GM21723 (cell line): ENCODE data around the gene NAA60.

Experiments used
- ATAC-seq: cut with Tn5 transposase; IDR thresholded peaks from one replicate; pipeline ENCODE4 v1.9.1; 2021; ENCODE audit warnings: mild to moderate bottlenecking, moderate library complexity; ENCODE audit not compliant: unreplicated experiment

NAA60 gene

DNA sequence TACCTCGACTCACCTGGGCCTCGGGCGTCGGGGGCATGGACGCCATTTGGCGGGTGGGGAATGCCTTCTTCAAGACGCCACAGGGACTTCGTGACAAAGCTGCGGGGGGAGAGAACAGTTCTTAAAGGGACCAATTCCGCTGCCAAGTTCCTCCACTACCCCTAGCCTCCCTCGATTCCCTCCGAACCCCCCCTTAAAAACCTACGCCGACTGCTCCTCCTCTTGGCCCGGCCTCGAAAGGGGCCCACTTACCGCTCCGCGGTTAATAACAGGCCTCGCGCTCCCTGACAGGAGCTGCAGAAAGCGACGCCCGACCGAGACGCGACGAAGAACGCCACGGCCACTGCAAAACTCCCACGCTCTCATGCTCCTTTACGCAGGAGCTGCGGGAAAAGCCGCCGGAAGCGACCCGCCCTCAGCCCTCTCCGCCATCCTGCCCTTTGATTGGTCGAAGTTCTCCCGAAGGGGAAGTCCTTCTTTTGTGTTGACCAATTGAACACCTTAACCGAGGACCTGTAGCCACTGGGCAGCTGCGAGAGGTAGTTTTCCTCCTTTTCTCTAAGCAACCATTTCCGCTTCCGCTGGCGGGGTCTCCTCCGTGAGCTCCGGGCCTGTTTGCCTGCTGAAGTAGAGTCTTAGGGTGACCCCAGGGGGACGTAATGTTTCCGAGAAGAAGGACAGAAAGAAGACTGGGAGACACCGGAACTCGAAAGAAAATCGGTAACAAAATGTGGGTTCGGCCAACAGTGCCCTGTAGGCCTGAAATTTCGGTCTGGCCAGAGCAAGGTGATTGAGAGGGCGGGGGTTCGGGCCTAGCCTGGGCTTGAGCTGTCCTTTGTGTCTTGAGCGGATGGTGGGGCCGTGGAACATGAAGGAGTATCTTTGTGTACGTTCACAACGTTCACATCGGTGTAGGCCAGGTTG is at the start of gene NAA60, which contains the start of gene ZNF597:
Gene NAA60, plus strand, starts transcription at position 573 of the 924 bp plus-strand sequence. CDS start 32,548 bp downstream, outside the sequence.
Gene ZNF597, minus strand, starts transcription at position 397 of the 924 bp plus-strand sequence. Its CDS starts 351 bp downstream, at position 46.
- ATAC-seq = peak; percentile 86

DNA sequence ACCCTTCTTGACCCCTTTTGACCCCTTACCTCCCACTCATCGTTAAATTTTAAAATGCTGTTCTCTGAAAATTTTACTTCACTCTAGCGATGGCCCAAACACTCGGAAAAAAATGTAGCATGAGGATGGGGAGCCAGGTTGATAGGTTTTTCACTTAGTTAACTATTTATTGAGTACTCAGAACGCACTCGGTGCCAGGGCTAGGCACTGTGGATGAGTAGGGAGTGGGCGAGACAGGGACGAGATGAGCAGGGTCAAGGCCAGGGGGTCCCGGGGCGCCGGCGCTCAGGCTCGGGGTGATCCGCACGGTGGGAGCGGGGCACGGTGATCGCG is 43.1 kb upstream of the NAA60 start:
- ATAC-seq = peak; percentile 43

DNA sequence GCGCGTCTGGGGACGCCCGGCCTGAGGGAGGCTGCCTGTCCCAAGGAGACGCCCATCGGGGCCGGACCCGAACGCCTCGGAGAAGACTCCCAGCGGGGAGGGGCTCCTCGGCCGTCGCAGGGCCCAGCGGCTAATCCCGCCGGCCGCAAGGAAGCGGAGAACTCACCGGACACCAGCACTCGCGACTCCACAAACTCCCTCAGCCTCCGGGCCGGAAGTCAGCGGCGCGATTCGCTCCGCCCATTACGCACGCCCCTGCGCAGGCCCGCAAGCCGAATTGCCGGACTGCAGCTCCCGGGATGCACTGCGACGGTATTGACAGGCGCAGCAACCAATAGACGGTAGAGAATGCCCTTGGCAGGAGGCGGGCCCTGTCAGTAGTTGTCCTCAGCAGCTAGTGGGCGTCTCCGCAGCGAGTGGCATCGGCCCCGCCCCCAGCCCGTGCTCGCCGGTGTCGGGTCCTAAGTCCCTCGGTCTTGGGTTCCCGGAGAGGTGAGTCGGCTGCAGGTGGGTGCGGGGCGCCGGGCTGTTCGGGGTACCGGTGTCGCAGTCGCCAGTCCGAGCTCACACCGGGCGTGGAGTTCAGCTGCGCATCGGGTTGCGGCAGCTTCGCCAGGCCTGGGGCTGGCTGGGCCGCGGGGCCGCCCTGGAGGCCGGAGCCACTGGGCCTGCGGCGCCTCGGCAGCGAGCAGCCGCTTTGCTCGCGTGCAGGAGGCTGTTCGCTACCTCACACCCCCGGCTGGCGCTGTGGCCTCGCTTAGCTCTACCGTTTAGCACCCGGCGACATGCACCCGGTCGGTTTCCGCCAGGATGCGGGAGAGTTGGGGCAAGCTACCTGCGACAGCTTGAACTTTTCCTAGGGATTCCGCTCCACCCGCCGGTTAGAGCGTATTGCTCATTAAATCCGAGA is 42.4 kb upstream of the NAA60 start, which contains the start of the genes ZNF174 and ZSCAN32:
Gene ZNF174, plus strand, starts transcription at position 437 of the 910 bp plus-strand sequence. CDS start 790 bp downstream, outside the sequence.
Gene ZSCAN32, minus strand, starts transcription at position 226 of the 910 bp plus-strand sequence. CDS start 3,447 bp downstream, outside the sequence.
- ATAC-seq = peak; percentile 95

DNA sequence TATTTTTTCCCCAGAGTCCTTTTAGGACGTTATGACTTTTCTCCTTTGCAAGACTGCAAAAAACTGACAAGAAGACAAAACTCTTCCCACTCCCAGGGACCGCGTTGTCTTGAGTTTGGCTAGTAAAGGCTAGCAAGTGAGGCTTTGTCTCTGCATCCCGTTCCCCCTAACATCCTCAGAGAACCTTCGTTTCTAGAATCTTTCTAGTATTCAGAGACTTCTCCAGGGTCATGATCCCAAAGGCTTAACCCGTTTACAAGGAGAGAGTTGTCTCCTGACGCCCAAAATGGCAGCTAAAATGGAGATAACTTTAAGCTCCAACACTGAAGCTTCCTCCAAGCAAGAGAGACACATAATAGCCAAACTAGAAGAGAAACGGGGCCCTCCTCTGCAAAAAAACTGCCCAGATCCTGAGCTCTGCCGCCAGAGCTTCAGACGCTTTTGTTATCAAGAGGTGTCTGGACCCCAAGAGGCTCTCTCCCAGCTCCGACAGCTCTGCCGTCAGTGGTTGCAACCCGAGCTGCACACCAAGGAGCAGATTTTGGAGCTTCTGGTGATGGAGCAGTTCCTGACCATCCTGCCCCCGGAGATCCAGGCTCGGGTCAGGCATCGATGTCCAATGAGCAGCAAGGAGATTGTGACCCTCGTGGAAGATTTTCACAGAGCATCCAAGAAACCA is 41.6 kb upstream of the NAA60 start:
- no peak for ATAC-seq

DNA sequence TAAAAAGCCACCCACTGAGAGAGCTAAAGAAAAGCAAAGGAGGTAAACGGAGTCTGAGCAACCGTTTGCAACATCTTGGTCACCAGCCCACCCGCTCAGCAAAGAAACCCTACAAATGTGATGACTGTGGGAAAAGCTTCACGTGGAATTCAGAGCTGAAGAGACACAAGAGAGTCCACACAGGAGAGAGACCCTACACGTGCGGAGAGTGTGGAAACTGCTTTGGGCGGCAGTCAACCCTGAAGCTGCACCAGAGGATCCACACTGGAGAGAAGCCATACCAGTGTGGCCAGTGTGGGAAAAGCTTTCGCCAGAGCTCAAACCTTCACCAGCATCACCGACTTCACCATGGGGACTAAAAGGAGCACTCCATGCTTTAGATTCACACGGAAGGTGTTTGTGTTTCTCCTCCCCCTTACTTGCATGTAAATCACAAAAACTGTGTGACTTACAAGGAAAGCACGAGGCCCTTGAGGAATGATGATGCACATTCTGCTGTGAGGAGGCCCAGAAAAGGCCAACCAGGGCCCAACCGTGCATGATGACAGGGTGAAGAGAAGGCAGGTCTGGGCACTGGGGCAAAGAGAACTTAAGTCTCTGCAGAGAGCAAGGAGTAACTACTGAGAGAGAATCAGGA is 34.8 kb upstream of the NAA60 start:
- ATAC-seq = no peak

DNA sequence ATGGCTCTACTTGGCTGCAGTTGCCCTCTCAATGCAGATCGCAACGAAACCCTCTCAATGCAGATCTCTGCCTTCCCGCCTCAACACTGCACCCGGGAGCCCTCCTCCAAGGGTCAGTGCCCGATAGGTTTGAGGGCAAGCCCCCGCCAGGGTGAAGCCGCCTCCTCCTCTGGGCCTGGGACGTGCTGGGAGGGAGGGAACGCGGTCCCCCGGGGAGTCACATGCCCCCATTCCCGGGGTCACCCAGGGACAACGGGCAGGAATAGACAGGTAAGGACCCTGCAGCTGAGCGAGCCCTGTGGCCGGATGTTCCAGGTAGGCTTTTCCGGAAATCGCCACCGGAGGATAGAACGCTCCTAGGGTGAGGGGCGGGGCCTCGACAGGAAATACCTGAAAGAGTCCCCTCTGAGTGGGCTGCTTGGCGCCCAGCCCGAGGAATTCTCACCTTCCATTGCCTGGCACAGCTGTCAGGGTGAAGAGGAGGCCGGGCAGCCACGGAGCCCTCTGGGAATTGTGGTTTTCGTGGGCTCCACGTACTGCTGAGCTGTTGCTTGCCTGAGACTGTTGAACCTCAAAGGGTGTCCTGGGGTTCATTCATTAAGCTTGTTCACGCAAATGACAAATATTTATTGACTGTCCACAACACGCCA is 29.6 kb upstream of the NAA60 start:
- no peak for ATAC-seq

DNA sequence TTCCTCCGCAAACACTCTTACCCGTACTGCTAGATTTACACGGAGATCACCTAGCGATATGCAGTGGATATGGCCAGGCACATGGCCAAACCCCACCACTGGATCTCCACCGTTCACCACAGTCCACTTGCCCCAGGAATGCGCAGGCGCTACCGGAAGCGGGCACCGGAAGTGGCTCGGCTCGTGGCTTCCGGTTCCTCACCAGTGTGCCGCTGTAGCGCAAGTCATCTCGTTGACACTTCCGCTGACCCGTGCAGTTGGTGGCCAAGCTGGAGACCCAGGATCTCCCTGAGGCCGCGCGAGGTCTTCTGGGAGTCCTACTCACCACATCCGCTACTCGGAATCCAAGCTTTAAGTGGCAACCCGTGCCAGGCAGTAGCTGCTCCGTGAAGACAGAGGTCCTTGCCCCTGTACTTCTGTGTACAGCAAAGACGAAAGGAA is 11.7 kb upstream of the NAA60 start:
- no peak for ATAC-seq

DNA sequence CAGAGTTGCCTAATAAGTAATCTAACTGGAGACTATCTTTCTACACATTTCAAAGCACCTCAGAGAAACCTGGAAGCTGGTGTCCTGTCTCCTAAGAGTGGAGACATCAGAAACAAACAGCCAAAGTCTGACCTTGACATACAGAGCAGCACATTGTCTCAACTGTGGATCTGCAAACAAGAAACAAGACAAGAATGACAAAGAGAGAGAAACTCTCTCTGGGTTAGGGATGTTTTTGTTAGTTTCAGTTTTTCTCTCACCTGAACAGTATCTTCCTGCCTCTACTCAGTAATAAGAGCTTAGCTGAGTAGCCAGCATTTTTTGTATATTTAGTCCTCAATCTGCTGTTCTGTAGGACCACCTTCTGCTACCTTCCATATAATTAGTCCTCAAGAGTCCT is 9.1 kb upstream of the NAA60 start:
- ATAC-seq = no peak

DNA sequence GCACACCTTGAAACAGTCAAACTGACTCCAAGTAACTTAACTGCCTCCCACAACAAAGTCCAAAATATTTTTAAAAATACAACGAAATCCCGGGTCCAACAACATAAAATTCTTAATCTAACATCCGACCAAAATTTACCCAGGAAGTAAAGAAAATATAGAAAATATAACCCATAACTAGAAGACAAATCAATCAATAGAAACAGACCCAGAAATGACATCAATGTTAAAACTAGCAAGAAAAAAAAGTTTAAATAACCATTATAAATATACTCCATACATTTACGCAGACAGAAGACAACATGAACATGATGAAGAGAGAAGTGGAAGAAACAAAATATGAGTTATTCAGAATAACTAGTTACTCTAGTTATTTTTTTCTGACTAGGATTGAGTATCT is 3.8 kb upstream of the NAA60 start:
- no peak for ATAC-seq

DNA sequence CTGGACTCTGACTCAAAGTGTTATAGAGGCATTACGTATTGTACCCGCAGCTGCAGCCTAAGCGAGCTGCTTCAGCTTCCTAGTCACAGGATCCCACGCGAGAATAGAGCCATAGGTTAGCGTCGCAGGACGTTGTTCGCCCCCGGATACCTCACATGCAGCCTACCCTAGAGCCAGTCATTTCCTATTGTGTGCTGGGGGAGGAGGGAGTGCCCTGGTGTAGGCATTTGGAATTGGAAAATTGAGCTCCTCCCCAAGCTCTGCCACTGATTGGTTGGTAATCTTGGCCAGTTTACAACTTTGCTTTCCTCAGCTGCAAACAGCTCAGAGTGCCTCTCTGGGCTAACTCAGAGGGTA is 530 bp downstream of the NAA60 start:
- ATAC-seq = no peak

DNA sequence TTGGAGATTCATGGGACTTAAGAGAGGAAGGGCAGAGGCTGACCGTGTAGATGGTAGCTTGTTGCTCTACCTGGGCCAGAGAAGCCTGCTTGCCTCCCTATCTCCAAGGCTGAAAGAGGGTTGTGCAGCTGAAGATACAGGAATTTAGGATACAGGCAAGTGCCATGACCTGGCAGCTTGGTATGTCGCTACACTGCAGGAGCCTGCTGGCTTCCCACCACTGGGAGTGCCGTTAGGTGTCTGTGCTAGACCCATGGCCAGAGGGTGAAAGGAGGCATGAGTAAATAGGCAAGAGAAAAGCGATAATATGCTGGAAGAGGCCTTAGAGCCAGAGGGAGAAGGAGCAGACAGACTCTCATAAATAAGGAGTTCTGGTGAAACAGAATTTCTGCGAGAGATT is 10.6 kb downstream of the NAA60 start:
- no peak for ATAC-seq

DNA sequence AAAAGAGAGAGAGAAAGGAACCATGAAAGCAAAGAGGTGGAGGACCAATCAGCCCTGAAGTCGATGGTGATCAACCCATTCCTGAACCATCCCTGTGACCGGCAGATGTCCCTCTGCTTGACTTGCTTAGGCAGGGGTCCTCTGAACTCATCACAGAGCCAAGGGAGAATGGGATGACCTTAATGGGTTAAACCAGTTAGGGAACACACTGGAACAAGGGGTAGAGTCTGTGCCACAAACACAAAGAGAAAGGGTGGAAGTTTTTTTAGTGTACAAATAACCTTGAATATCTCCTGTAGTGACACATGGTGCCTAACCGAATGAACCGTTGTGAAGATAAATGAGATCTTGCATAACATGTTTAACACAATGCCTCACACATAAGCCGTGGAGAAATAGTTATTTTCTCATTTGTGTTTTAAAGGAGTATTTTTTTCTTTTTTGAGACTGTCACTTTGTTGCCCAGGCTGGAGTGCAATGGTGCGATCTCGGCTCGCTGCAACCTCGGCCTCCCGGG is 11.2 kb downstream of the NAA60 start:
- ATAC-seq = no peak

DNA sequence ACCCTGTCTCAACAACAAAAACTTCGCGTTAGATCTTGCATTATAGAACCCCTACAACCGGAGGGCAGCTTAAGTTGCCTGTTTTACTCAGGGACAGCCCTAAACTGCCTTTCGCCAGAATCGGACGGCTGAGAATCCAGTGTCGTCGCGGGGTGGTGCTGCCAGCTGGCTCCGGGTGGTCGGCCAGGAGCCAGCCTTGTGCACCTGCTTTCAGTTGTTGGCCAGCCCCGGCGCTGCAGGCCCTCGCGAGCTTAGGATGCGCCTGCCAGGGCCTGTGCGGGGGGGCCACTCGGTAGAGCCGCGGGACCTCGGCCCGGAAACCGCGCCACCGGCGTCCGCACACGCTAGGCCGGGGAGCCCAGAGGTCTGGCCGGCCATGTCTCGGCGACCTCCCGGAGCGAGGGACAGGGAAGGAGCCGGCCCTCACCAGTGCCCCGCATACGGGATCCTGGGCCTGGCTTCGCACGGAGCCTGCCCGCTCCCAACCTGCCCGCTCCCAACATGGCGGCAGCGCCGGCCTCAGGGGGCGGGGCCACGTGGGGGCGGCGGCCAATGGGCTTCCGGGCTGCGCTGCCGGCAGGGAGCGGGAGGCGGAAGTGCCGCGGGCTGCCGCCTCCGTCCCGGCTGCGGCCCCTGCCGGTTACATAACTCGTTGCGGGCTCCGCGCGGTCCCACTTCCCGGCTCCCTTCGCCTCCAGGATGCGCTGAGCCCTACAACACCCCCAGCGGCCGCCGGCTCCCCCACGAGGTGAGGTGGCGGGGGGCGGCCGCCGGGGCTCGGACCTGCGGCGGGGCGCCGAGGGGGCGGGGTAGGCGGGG is 14.2 kb downstream of the NAA60 start:
- ATAC-seq = peak; percentile 75

DNA sequence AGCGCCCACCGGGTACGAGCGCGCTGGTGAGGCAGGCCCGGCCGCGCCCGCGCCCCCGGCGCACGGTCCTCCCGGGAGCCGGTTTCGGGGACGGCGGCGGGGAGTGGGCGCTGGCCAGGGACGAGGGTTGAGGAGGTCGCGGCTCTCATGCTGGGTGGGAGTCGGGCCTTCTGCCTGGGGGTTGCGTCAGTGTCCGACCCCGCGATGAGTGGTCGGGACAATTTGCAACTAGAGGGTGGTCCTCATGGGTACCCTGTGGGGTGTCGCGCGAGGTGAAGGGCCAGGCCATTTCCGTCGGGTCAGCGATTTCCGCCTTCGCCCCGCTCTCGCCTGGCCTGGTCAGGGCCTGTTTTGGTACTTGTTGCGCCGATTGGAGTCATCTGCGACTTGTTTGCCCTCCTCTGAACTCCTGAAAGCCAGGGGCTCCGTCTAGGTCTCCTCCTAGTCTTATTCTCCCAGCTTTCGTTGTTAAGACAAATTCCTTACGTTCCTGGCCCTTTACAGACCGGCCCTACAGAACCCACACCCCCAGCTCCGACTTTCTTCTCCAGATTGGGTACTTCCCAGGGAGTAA is 14.9 kb downstream of the NAA60 start:
- peak; percentile 31 for ATAC-seq

DNA sequence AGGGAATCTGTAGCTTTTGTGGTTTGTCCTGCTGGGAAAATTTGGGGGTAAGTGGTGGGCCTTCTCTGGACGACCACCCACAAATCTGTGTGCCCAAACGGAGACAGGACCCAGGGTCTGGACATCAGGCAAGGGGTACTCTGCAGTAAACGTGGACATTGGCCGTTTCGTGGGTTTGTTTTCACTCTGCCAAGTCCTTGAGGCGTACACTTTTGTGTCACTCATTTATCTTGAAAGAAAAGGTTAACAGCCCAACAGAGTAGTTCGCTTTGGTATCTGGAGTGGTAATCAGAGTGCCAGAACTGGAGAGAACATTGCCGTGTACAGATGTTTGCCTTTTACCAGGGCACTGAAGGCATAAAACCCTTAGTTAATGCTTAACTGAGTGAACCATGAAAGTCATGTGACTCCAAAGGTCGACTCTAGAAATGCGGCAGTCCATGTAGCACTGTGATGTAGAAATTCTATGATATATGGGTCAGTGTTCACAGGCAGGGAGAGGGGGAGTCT is 15.4 kb downstream of the NAA60 start:
- no peak for ATAC-seq

DNA sequence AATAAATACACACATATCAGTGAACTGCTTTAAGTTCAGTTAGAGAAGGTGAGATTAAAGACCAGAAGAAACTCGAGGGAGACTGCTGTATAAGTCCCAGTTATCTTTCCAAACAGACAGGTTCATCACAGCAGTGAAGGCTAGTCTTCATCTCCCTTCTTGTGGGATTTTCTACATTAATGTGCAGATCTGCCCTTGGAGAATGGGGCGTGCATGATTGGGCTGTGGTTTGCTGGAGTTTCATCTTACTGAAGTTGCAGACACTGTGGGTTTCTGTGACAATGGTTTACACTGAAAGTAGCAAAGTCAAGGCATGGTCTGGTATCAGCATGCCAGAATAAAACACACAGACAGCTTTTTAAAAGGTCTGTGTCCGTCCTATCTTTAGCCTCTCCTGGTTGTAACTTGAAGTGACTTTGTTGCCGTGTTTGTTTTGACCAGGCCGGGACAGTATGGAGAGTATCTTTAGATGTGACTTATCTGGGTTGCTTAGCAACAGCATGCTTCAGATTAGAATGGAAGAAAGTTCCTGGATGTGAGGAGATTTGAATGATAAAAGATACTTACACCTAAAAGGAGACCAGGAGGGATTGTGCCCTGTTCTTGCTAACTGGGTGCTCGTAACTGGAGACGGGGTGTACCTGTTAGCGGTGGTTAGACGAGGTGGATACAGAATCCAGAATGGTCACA is 16.1 kb downstream of the NAA60 start:
- ATAC-seq = no peak

DNA sequence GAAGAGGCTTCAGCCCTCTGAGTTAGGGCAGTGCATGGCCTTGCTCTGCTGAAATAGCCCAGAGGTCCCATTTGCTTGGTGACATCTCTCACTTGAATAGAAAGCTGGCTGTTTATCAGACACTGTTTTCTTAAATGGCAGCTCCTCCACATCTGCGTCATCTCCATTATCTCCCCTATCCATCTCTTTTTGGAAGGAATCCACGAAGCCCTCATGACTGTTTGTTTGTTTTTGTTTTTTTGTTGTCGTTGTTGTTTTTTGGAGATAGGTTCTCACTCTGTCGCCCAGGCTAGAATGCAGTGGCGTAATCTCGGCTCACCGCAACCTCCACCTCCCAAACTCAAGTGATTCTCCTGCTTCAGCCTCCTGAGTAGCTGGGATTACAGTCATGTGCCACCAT is 16.6 kb downstream of the NAA60 start:
- ATAC-seq = no peak

DNA sequence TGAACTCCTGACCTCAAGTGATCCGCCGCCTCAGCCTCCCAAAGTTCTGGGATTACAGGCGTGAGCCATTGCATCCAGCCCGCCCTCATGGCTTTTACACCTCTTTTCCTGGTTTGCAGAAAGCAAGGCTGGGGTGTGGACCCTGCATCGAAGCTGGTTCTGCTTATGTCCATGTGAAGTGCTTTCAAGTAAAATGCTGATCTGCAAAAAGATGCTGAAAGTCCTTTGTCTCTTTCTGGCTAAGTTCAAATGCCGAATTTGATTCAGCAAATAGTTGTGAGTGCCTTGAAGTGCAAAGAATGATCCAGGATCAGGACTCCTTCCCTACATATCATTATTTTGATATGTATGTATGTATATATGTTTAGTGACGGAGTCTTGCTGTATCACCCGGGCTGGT is 17.1 kb downstream of the NAA60 start:
- no peak for ATAC-seq
